Hepatocyte (in vitro differentiated cells): ENCODE results near the gene PIK3R5.

Experiments used
- CTCF ChIP-seq: fragments of 200-600 bp; sonication (generic); IDR thresholded peaks from 2 replicates; pipeline ENCODE4 v1.5.1; 2016; ENCODE audit warnings: antibody characterized with exemption, mild to moderate bottlenecking; ENCODE audit not compliant: poor library complexity
- EZH2 ChIP-seq: fragments of 200-600 bp; sonication (generic); IDR thresholded peaks from 2 replicates; pipeline ENCODE4 v1.6.1; 2016; ENCODE audit warnings: antibody characterized with exemption, mild to moderate bottlenecking, borderline replicate concordance
- EZH2phosphoT487 ChIP-seq: fragments of 200-600 bp; sonication (generic); IDR thresholded peaks from one replicate; pipeline ENCODE4 v1.6.1; 2018; ENCODE audit warnings: antibody characterized with exemption, mild to moderate bottlenecking, low read depth, moderate library complexity; ENCODE audit not compliant: unreplicated experiment, severe bottlenecking

GRCh38 chr17:8913091-8913490 is 52.4 kb downstream of the PIK3R5 start:
- no peak for TF ChIP-seq CTCF
- TF ChIP-seq EZH2 = no peak
- TF ChIP-seq EZH2phosphoT487 = no peak
